ENCODE results near the gene ERCC2. TPM values are rescaled to one million over a fixed set of nuclear protein-coding genes. Genes with fewer than 3 reads are reported as not detected.

Gene ERCC2
- total and polyA plus RNA-seq, 3 donors from 2014 or later = 37.5 to 49.8 (median 46.4) TPM

- Histone ChIP-seq H3K9me3 (no peaks in the 10 kb centered on the region), H3K36me3 (ENCODE audit: low read depth, missing control alignments) (no peaks in the 10 kb centered on the region), H3K4me1 (no peaks in the 10 kb centered on the region), H3K27me3 (no peaks in the 10 kb centered on the region), H3K27ac (no peak overlapping the region), H3K4me3 (no peak overlapping the region)
- no peak for DNase-seq
- intact Hi-C loops (cut with DNase I; ENCODE audit: low total_unique reads) = no loop called here
- 92 to 94% methylated on average over 9 to 21 of the region's 21 CpGs for WGBS, 2 donors
- no peak for TF ChIP-seq POLR2A (IDR thresholded peaks at IDR 0.05)
- TF ChIP-seq CTCF (IDR thresholded peaks at IDR 0.05) = no peak
Measured at GRCh38 chr19:45391871-45392665, 21.7 kb upstream of the ERCC2 start.

GRCh38 chr19:45391346-45391745, 21.0 kb upstream of the ERCC2 start:
- TF ChIP-seq CTCF (IDR thresholded peaks at IDR 0.05) = no peak
- no peak for TF ChIP-seq POLR2A (IDR thresholded peaks at IDR 0.05)
- DNase-seq = no peak
- WGBS, 2 donors = 74 to 78% methylated on average over 3 of the region's 3 CpGs
- Histone ChIP-seq H3K9me3 (no peaks in the 10 kb centered on the region), H3K27me3 (no peaks in the 10 kb centered on the region), H3K27ac (no peak overlapping the region), H3K4me3 (no peak overlapping the region), H3K4me1 (no peaks in the 10 kb centered on the region), H3K36me3 (ENCODE audit: low read depth, missing control alignments) (no peaks in the 10 kb centered on the region)
- intact Hi-C loops (cut with DNase I; ENCODE audit: low total_unique reads) = no loop called here

GRCh38 chr19:45385392-45386221, 15.2 kb upstream of the ERCC2 start:
- H3K9me3 ChIP-seq = no peaks in the 10 kb centered on the region
- no peaks in the 10 kb centered on the region for H3K27me3 ChIP-seq
- no peak overlapping the region for H3K27ac ChIP-seq
- TF ChIP-seq CTCF (IDR thresholded peaks at IDR 0.05) (no peak), POLR2A (IDR thresholded peaks at IDR 0.05) (no peak)
- 20 to 33% methylated on average over 2 to 67 of the region's 75 CpGs for WGBS, 2 donors
- H3K4me3 ChIP-seq = no peak overlapping the region
- no peak for DNase-seq
- no peaks in the 10 kb centered on the region for H3K36me3 ChIP-seq (ENCODE audit: low read depth, missing control alignments)
- intact Hi-C loops (cut with DNase I; ENCODE audit: low total_unique reads) = no loop called here
- peaks cover 7% of the 10 kb centered on the region for H3K4me1 ChIP-seq

GRCh38 chr19:45382426-45382825, 12.1 kb upstream of the ERCC2 start:
- 77 to 88% methylated on average over 25 to 29 of the region's 29 CpGs for WGBS, 2 donors
- H3K27ac ChIP-seq = no peak overlapping the region
- intact Hi-C loops (cut with DNase I; ENCODE audit: low total_unique reads) = no loop called here
- no peaks in the 10 kb centered on the region for H3K36me3 ChIP-seq (ENCODE audit: low read depth, missing control alignments)
- peaks cover 7% of the 10 kb centered on the region for H3K4me1 ChIP-seq
- H3K9me3 ChIP-seq = no peaks in the 10 kb centered on the region
- H3K27me3 ChIP-seq = no peaks in the 10 kb centered on the region
- no peak for DNase-seq
- no peak overlapping the region for H3K4me3 ChIP-seq
- TF ChIP-seq CTCF (IDR thresholded peaks at IDR 0.05) = no peak
- TF ChIP-seq POLR2A (IDR thresholded peaks at IDR 0.05) = no peak

All from testis (tissue), 3 donors.